ENCODE data around the gene JAK1. TPM values are rescaled to one million over a fixed set of nuclear protein-coding genes. Genes with fewer than 3 reads are reported as not detected.

JAK1 gene
- polyA plus RNA-seq, 1 donor from 2014 or later: 26.8 TPM

DNA sequence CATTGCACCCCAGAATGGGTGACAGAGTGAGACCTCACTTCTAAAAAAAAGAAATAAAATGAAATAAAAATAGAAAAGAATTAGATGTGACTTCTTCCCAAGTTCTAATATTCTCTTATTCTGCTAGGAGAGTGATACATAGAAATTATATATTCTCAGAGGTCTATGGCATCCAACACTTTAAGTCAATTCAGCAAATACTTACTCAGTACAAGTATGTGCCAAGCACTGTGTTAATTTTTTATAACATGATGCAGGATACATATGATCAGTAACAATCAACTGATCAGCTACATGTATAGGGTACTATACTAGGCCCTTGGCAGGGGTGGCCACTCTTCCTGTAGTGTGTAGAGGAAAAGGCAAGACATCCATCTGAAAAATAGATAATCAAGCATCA, 13.0 kb upstream of the JAK1 start:
- TF ChIP-seq, protein P1, sequence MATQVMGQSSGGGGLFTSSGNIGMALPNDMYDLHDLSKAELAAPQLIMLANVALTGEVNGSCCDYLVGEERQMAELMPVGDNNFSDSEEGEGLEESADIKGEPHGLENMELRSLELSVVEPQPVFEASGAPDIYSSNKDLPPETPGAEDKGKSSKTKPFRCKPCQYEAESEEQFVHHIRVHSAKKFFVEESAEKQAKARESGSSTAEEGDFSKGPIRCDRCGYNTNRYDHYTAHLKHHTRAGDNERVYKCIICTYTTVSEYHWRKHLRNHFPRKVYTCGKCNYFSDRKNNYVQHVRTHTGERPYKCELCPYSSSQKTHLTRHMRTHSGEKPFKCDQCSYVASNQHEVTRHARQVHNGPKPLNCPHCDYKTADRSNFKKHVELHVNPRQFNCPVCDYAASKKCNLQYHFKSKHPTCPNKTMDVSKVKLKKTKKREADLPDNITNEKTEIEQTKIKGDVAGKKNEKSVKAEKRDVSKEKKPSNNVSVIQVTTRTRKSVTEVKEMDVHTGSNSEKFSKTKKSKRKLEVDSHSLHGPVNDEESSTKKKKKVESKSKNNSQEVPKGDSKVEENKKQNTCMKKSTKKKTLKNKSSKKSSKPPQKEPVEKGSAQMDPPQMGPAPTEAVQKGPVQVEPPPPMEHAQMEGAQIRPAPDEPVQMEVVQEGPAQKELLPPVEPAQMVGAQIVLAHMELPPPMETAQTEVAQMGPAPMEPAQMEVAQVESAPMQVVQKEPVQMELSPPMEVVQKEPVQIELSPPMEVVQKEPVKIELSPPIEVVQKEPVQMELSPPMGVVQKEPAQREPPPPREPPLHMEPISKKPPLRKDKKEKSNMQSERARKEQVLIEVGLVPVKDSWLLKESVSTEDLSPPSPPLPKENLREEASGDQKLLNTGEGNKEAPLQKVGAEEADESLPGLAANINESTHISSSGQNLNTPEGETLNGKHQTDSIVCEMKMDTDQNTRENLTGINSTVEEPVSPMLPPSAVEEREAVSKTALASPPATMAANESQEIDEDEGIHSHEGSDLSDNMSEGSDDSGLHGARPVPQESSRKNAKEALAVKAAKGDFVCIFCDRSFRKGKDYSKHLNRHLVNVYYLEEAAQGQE (IDR thresholded peaks at IDR 0.05; ENCODE audit: borderline replicate concordance): no peak
- TF ChIP-seq MXI1 (conservative IDR thresholded peaks at IDR 0.05; ENCODE audit: poor library complexity, severe bottlenecking) (no peak), EP300 (conservative IDR thresholded peaks at IDR 0.05; ENCODE audit: poor library complexity, severe bottlenecking) (no peak), RAD21 (conservative IDR thresholded peaks at IDR 0.05) (no peak), TAF1 (IDR thresholded peaks at IDR 0.05; ENCODE audit: low read depth) (no peak), CTCF (IDR thresholded peaks at IDR 0.05; ENCODE audit: poor library complexity, severe bottlenecking) (no peak), EZH2 (IDR thresholded peaks at IDR 0.05; ENCODE audit: borderline replicate concordance, insufficient read depth, low read length, poor library complexity, severe bottlenecking) (no peak)
- H3F3A ChIP-seq (ENCODE audit: insufficient read depth, low read length, poor library complexity, severe bottlenecking): no peaks in the 10 kb centered on the region
- H3K9me2 ChIP-seq (ENCODE audit: insufficient read depth, low read length): no peaks in the 10 kb centered on the region
- no peak overlapping the region for H3K4me3 ChIP-seq (ENCODE audit: low read length)
- no peaks in the 10 kb centered on the region for H3K27me3 ChIP-seq (ENCODE audit: insufficient read depth, low read depth, low read length)
- H4K20me1 ChIP-seq (ENCODE audit: insufficient read depth): no peaks in the 10 kb centered on the region
- no peak overlapping the region for H2AFZ ChIP-seq (ENCODE audit: low read depth, low read length)
- H3K4me2 ChIP-seq (ENCODE audit: low read length): no peak overlapping the region
- no peak overlapping the region for H3K27ac ChIP-seq (ENCODE audit: low read length)
- H3K9ac ChIP-seq (ENCODE audit: low read length): no peak overlapping the region
- no peaks in the 10 kb centered on the region for H3K79me2 ChIP-seq (replicated peaks; ENCODE audit: insufficient read depth, low read length)
- H3K9me3 ChIP-seq (ENCODE audit: low read length): no peaks in the 10 kb centered on the region
- H3K36me3 ChIP-seq (ENCODE audit: insufficient read depth, low read length): no peaks in the 10 kb centered on the region

GRCh38 chr1:64976361-64976760, 10.0 kb upstream of the JAK1 start:
- Histone ChIP-seq H3K9me2 (ENCODE audit: insufficient read depth, low read length) (no peaks in the 10 kb centered on the region), H3K27me3 (ENCODE audit: insufficient read depth, low read depth, low read length) (no peaks in the 10 kb centered on the region), H3K4me3 (ENCODE audit: low read length) (no peak overlapping the region), H3F3A (ENCODE audit: insufficient read depth, low read length, poor library complexity, severe bottlenecking) (no peaks in the 10 kb centered on the region), H3K36me3 (ENCODE audit: insufficient read depth, low read length) (no peaks in the 10 kb centered on the region), H3K27ac (ENCODE audit: low read length) (no peak overlapping the region), H3K79me2 (replicated peaks; ENCODE audit: insufficient read depth, low read length) (no peaks in the 10 kb centered on the region), H2AFZ (ENCODE audit: low read depth, low read length) (no peak overlapping the region), H3K9me3 (ENCODE audit: low read length) (no peaks in the 10 kb centered on the region), H3K9ac (ENCODE audit: low read length) (no peak overlapping the region), H4K20me1 (ENCODE audit: insufficient read depth) (no peaks in the 10 kb centered on the region), H3K4me2 (ENCODE audit: low read length) (no peak overlapping the region)
- TF ChIP-seq POLR2AphosphoS5 (IDR thresholded peaks at IDR 0.05) (no peak), TAF1 (IDR thresholded peaks at IDR 0.05; ENCODE audit: low read depth) (no peak), RAD21 (conservative IDR thresholded peaks at IDR 0.05) (no peak), EZH2 (IDR thresholded peaks at IDR 0.05; ENCODE audit: borderline replicate concordance, insufficient read depth, low read length, poor library complexity, severe bottlenecking) (no peak), SMC3 (conservative IDR thresholded peaks at IDR 0.05; ENCODE audit: poor library complexity) (no peak), CTCF (IDR thresholded peaks at IDR 0.05; ENCODE audit: poor library complexity, severe bottlenecking) (no peak), EP300 (conservative IDR thresholded peaks at IDR 0.05; ENCODE audit: poor library complexity, severe bottlenecking) (no peak), MXI1 (conservative IDR thresholded peaks at IDR 0.05; ENCODE audit: poor library complexity, severe bottlenecking) (no peak)
